IMR-90 (cell line): ENCODE measurements around the gene ARFIP1. TPM values are rescaled to one million over a fixed set of nuclear protein-coding genes. Genes with fewer than 3 reads are reported as not detected.

Experiments used
- ATAC-seq: fragments of 200-7000 bp; cut with Tn5 transposase; 2 replicates; pipeline ENCODE4 v1.9.1; 2020; ENCODE audit warnings: low read depth, mild to moderate bottlenecking, moderate library complexity
- BruUV-seq: library from RNA; stranded (reverse); fragments of 400-500 nt; replicated peaks from 2 replicates; lab custom pipeline; 2021; lab: Mats Ljungman, UMichigan
- CTCF ChIA-PET: fragments of 300-600 bp; formaldehyde crosslinking; extraction: SDS; loops from one replicate; lab custom pipeline; 2021; ENCODE audit warnings: antibody characterized with exemption; lab: Yijun Ruan, JAX
- POLR2A ChIA-PET: fragments of 300-600 bp; sonication (Branson Sonifier 250); formaldehyde crosslinking; loops from one replicate; lab custom pipeline; 2022; ENCODE audit warnings: antibody characterized with exemption; ENCODE audit not compliant: unreplicated experiment; lab: Charles Lee
- DNase-seq: peaks from one replicate; pipeline ENCODE4 v3.0.0; 2013
- H2AFZ ChIP-seq: replicated peaks from 2 replicates; pipeline ENCODE3; 2013; ENCODE audit warnings: low read length, mild to moderate bottlenecking; ENCODE audit not compliant: poor library complexity
- H2AK5ac ChIP-seq: 2 replicates; pipeline ENCODE4 v1.6.1; 2013; ENCODE audit warnings: low read depth, low read length, inconsistent platforms
- H2AK9ac ChIP-seq: replicated peaks from 2 replicates; pipeline ENCODE3; 2013; ENCODE audit warnings: mild to moderate bottlenecking, low read depth, low read length, moderate library complexity; ENCODE audit not compliant: poor library complexity
- H2BK120ac ChIP-seq: 2 replicates; pipeline ENCODE4 v1.6.1; 2013; ENCODE audit warnings: low read depth, low read length, inconsistent platforms
- H2BK15ac ChIP-seq: 3 replicates; pipeline ENCODE4 v1.6.1; 2013; ENCODE audit warnings: low read depth, low read length, inconsistent platforms
- H2BK20ac ChIP-seq: 2 replicates; pipeline ENCODE4 v1.6.1; 2013; ENCODE audit warnings: low read depth, mild to moderate bottlenecking, inconsistent platforms, low read length, moderate library complexity
- H2BK5ac ChIP-seq: 2 replicates; pipeline ENCODE4 v1.6.1; 2013; ENCODE audit warnings: mild to moderate bottlenecking, low read depth, low read length, inconsistent platforms; ENCODE audit not compliant: poor library complexity, severe bottlenecking
- H3K14ac ChIP-seq: replicated peaks from 2 replicates; pipeline ENCODE4 v1.6.1; 2013; ENCODE audit warnings: low read depth, low read length, inconsistent platforms
- H3K18ac ChIP-seq: 2 replicates; pipeline ENCODE4 v1.6.1; 2013; ENCODE audit warnings: low read depth, low read length, control low read depth
- H3K23ac ChIP-seq: 2 replicates; pipeline ENCODE4 v1.6.1; 2013; ENCODE audit warnings: low read depth, low read length, inconsistent platforms
- H3K27ac ChIP-seq: 2 replicates; pipeline ENCODE4 v1.5.1; 2013; ENCODE audit warnings: mild to moderate bottlenecking, control low read depth, low read length; ENCODE audit not compliant: insufficient read depth
- H3K27me3 ChIP-seq: 2 replicates; pipeline ENCODE4 v1.6.1; 2013; ENCODE audit warnings: low read length; ENCODE audit not compliant: control insufficient read depth, insufficient read depth
- H3K36me3 ChIP-seq: 2 replicates; pipeline ENCODE4 v1.6.1; 2013; ENCODE audit warnings: low read length, mixed read lengths; ENCODE audit not compliant: control insufficient read depth, insufficient read depth
- H3K4ac ChIP-seq: 2 replicates; pipeline ENCODE4 v1.6.1; 2013; ENCODE audit warnings: low read depth, low read length, inconsistent platforms
- H3K4me1 ChIP-seq: 2 replicates; pipeline ENCODE4 v1.6.1; 2013; ENCODE audit warnings: low read length, mixed read lengths; ENCODE audit not compliant: control insufficient read depth, insufficient read depth
- H3K4me2 ChIP-seq: 2 replicates; pipeline ENCODE4 v1.6.1; 2013; ENCODE audit warnings: low read depth, mild to moderate bottlenecking, control low read depth, low read length, moderate library complexity
- H3K4me3 ChIP-seq: 2 replicates; pipeline ENCODE4 v1.5.1; 2013; ENCODE audit warnings: low read depth, mild to moderate bottlenecking, control low read depth, low read length, moderate library complexity; ENCODE audit not compliant: insufficient read depth
- H3K56ac ChIP-seq: 2 replicates; pipeline ENCODE4 v1.6.1; 2013; ENCODE audit warnings: low read length, inconsistent platforms; ENCODE audit not compliant: insufficient read depth; ENCODE audit errors: extremely low read depth
- H3K79me1 ChIP-seq, 2 experiments: 2 replicates each; pipeline ENCODE4 v1.6.1; 2013; ENCODE audit warnings: low read length in 2 of 2, inconsistent platforms in 1 of 2, low read depth in 1 of 2
- H3K9ac ChIP-seq: 2 replicates; pipeline ENCODE4 v1.6.1; 2013; ENCODE audit warnings: low read depth, low read length, control low read depth
- H3K9me1 ChIP-seq: 2 replicates; pipeline ENCODE4 v1.6.1; 2013; ENCODE audit warnings: low read length, inconsistent platforms; ENCODE audit not compliant: insufficient read depth
- H3K9me3 ChIP-seq: 2 replicates; pipeline ENCODE4 v1.6.1; 2013; ENCODE audit warnings: low read length; ENCODE audit not compliant: control insufficient read depth, insufficient read depth
- H4K20me1 ChIP-seq: 2 replicates; pipeline ENCODE4 v1.6.1; 2013; ENCODE audit warnings: low read length, inconsistent platforms; ENCODE audit not compliant: insufficient read depth
- H4K5ac ChIP-seq: 2 replicates; pipeline ENCODE4 v1.6.1; 2013; ENCODE audit warnings: mild to moderate bottlenecking, low read depth, low read length, control low read depth
- H4K8ac ChIP-seq, 2 experiments: 2 replicates each; pipeline ENCODE4 v1.6.1; 2013; ENCODE audit warnings: low read depth in 2 of 2, low read length in 2 of 2, control low read depth in 1 of 2, inconsistent platforms in 1 of 2
- H4K91ac ChIP-seq: 2 replicates; pipeline ENCODE4 v1.6.1; 2013; ENCODE audit warnings: low read depth, low read length, inconsistent platforms; ENCODE audit not compliant: insufficient read depth
- BHLHE40 ChIP-seq: fragments of 150-350 bp; IDR thresholded peaks from 2 replicates; pipeline ENCODE4 v1.6.1; 2016; ENCODE audit warnings: mild to moderate bottlenecking, low read depth, low read length
- CEBPB ChIP-seq: IDR thresholded peaks from 2 replicates; pipeline ENCODE4 v1.6.1; 2012; ENCODE audit warnings: low read depth, low read length, improper control_type of control experiment
- CHD1 ChIP-seq: IDR thresholded peaks from 2 replicates; pipeline ENCODE4 v1.6.1; 2012; ENCODE audit warnings: low read depth, low read length, improper control_type of control experiment
- CTCF ChIP-seq: conservative IDR thresholded peaks from 2 replicates; pipeline ENCODE4 v1.5.1; 2012; ENCODE audit warnings: mild to moderate bottlenecking, low read depth, low read length, improper control_type of control experiment
- ELK1 ChIP-seq: fragments of 150-350 bp; IDR thresholded peaks from 2 replicates; pipeline ENCODE4 v1.6.1; 2016; ENCODE audit warnings: low read depth, mild to moderate bottlenecking, low read length, moderate library complexity, borderline replicate concordance
- FOS ChIP-seq: fragments of 150-350 bp; IDR thresholded peaks from 2 replicates; pipeline ENCODE4 v1.6.1; 2016; ENCODE audit warnings: low read depth, low read length
- MAFK ChIP-seq: IDR thresholded peaks from 2 replicates; pipeline ENCODE4 v1.6.1; 2012; ENCODE audit warnings: low read depth, low read length, improper control_type of control experiment
- MAZ ChIP-seq: IDR thresholded peaks from 2 replicates; pipeline ENCODE4 v1.6.1; 2012; ENCODE audit warnings: low read depth, mild to moderate bottlenecking, low read length, improper control_type of control experiment, moderate library complexity, borderline replicate concordance
- MXI1 ChIP-seq: IDR thresholded peaks from 2 replicates; pipeline ENCODE4 v1.6.1; 2012; ENCODE audit warnings: low read depth, mild to moderate bottlenecking, low read length, moderate library complexity, borderline replicate concordance
- NFE2L2 ChIP-seq: fragments of 150-350 bp; IDR thresholded peaks from 2 replicates; pipeline ENCODE4 v1.6.1; 2016; ENCODE audit warnings: low read depth, mild to moderate bottlenecking, low read length
- POLR2A ChIP-seq: IDR thresholded peaks from 2 replicates; pipeline ENCODE4 v1.6.1; 2012; ENCODE audit warnings: mild to moderate bottlenecking, low read depth, low read length
- RAD21 ChIP-seq: IDR thresholded peaks from 2 replicates; pipeline ENCODE4 v1.6.1; 2012; ENCODE audit warnings: low read length, improper control_type of control experiment
- RCOR1 ChIP-seq: IDR thresholded peaks from 2 replicates; pipeline ENCODE4 v1.6.1; 2012; ENCODE audit warnings: mild to moderate bottlenecking, low read length, improper control_type of control experiment; ENCODE audit not compliant: insufficient replicate concordance
- RFX5 ChIP-seq: IDR thresholded peaks from 2 replicates; pipeline ENCODE4 v1.8.0; 2012; ENCODE audit warnings: low read depth, mild to moderate bottlenecking, low read length, moderate library complexity
- SMC3 ChIP-seq: fragments of 150-350 bp; IDR thresholded peaks from 2 replicates; pipeline ENCODE4 v1.6.1; 2016; ENCODE audit warnings: low read depth, mild to moderate bottlenecking, antibody characterized with exemption, low read length, moderate library complexity
- USF2 ChIP-seq: fragments of 150-350 bp; IDR thresholded peaks from 2 replicates; pipeline ENCODE4 v1.6.1; 2017; ENCODE audit warnings: mild to moderate bottlenecking, antibody characterized with exemption, low read length, low read depth
- WGBS, 2 experiments: methylation state at CpG; one replicate each; pipeline versions ENCODE4 v1.1.5 to v1.1.7; 2013; ENCODE audit warnings: missing lambda C conversion rate in 2 of 2; ENCODE audit not compliant: insufficient read length in 1 of 2; ENCODE audit errors: extremely low coverage in 2 of 2; 5-methylcytosine and 5-hydroxymethylcytosine counted together
- dilution Hi-C: fragments of 300-500 bp; cut with HindIII; formaldehyde crosslinking; loops from one replicate; pipeline ENCODE4 v1.14.3; 2018; ENCODE audit warnings: low sequenced_read_pairs; ENCODE audit not compliant: unreplicated experiment
- in situ Hi-C: fragments of 300-500 bp; cut with MboI; formaldehyde crosslinking; loops from 3 replicates; pipeline ENCODE4 v1.14.3; 2019; ENCODE audit warnings: low sequenced_read_pairs, inconsistent platforms, mixed read lengths
- intact Hi-C: fragments of 100-400 bp; cut with micrococcal nuclease; formaldehyde crosslinking; loops from 2 replicates; pipeline ENCODE4 v1.10.0; 2022
- polyA plus RNA-seq, 3 experiments: library from polyadenylated mRNA; depleted of rRNA; stranded (reverse); fragments of >200 nt; gene quantifications; 2 replicates each; pipeline ENCODE4 v1.2.3, GENCODE V29; 2012; ENCODE audit warnings: low replicate concordance in 1 of 3
- total RNA-seq: library from RNA; depleted of rRNA; stranded (reverse); fragments of >200 nt; gene quantifications from 2 replicates; pipeline ENCODE4 v1.2.3, GENCODE V29; 2012

ARFIP1 gene
- total and polyA plus RNA-seq, 2 of the 4 experiments (the other 2 are of a cell fraction), result 12.7 to 30.5 TPM

- Histone ChIP-seq H2BK15ac (no peak overlapping the region), H2AFZ (no peak overlapping the region), H3K9me1 (no peaks in the 10 kb centered on the region), H3K36me3 (no peaks in the 10 kb centered on the region), H3K14ac (no peak overlapping the region), H3K27me3 (peaks cover 19% of the 10 kb centered on the region), H3K23ac (no peak overlapping the region), H2AK9ac (no peak overlapping the region), H3K4me2 (no peak overlapping the region), H3K79me1 (no peaks in the 10 kb centered on the region), H3K4ac (no peak overlapping the region), H4K8ac (no peak overlapping the region), H3K9me3 (no peaks in the 10 kb centered on the region), H3K9ac (no peak overlapping the region), H4K5ac (no peak overlapping the region), H3K56ac (no peak overlapping the region), H3K4me1 (no peaks in the 10 kb centered on the region), H4K91ac (no peak overlapping the region), H2BK120ac (no peak overlapping the region), H3K4me3 (no peak overlapping the region), H3K27ac (no peak overlapping the region), H3K18ac (no peak overlapping the region), H2BK20ac (no peak overlapping the region), H2BK5ac (no peak overlapping the region), H2AK5ac (no peak overlapping the region), H4K20me1 (no peaks in the 10 kb centered on the region)
- ChIA-PET CTCF (no interaction called here), POLR2A (no interaction called here)
- DNase-seq, result peak; percentile 3
- in situ Hi-C loops (loop anchor here (10.0 kb wide), 1 partner anchor 234 kb away; no protein-coding TSS in a partner anchor), dilution Hi-C loops (no loop called here), intact Hi-C loops (loop anchor here (5.0 kb wide), 1 partner anchor 237 kb away; no protein-coding TSS in a partner anchor)
- no CpG with 5 or more reads among the region's 3 CpGs for WGBS, 2 experiments
- BruUV-seq, result no TSS peak
- TF ChIP-seq BHLHE40 (no peak), CEBPB (no peak), FOS (no peak), MAFK (no peak), ELK1 (no peak), NFE2L2 (no peak), USF2 (no peak), MAZ (no peak), CHD1 (no peak), CTCF (no peak), RCOR1 (no peak), SMC3 (no peak), POLR2A (no peak), RFX5 (no peak), RAD21 (no peak), MXI1 (no peak)
- ATAC-seq, result no peak
Observed at GRCh38 chr4:152738827-152739226, 40.9 kb upstream of the ARFIP1 start.
